Umbilical cord (tissue), 2 donors: ENCODE measurements around the gene STARD3NL. TPM values are rescaled to one million over a fixed set of nuclear protein-coding genes. Genes with fewer than 3 reads are reported as not detected.
"Not testable (repeated sequence)": the region's sequence is repeated elsewhere in the genome, so short reads cannot be mapped to it uniquely, and the experiment has no call there.

ENCODE experiments used
- DNase-seq: peaks from one replicate; pipeline ENCODE4 v3.0.0-alpha.2; 2015; ENCODE audit warnings: low spot score
- total RNA-seq: library from RNA; depleted of rRNA; stranded (reverse); fragments of >200 nt; gene quantifications from one replicate; pipeline ENCODE4 v1.2.3, GENCODE V29; 2014; ENCODE audit warnings: low replicate concordance; ENCODE audit not compliant: insufficient read depth

STARD3NL gene
- total RNA-seq, 1 donor from 2014 or later = 63.3 TPM

- DNase-seq = peak; percentile 57
Observed at GRCh38 chr7:38222481-38223096, 44.5 kb downstream of the STARD3NL start.

- DNase-seq = no peak
Observed at GRCh38 chr7:38223306-38223705, 45.3 kb downstream of the STARD3NL start.

- no peak for DNase-seq
Observed at GRCh38 chr7:38224392-38224791, 46.3 kb downstream of the STARD3NL start.

GRCh38 chr7:38229386-38229785 lies 51.3 kb downstream of the STARD3NL start:
- DNase-seq = peak; percentile 6

- no peak for DNase-seq
Observed at GRCh38 chr7:38229884-38230642, 52.0 kb downstream of the STARD3NL start.

- no peak for DNase-seq
Observed at GRCh38 chr7:38232502-38233366, 54.7 kb downstream of the STARD3NL start.

- DNase-seq = not testable (repeated sequence)
Observed at GRCh38 chr7:38234759-38235158, 56.7 kb downstream of the STARD3NL start.

GRCh38 chr7:38235606-38236005 lies 57.6 kb downstream of the STARD3NL start:
- DNase-seq = no peak

- DNase-seq = not testable (repeated sequence)
Observed at GRCh38 chr7:38239129-38239528, 61.1 kb downstream of the STARD3NL start.

GRCh38 chr7:38241071-38241470 lies 63.0 kb downstream of the STARD3NL start:
- no peak for DNase-seq

GRCh38 chr7:38242814-38243213 lies 64.8 kb downstream of the STARD3NL start:
- no peak for DNase-seq

GRCh38 chr7:38243345-38243744 lies 65.3 kb downstream of the STARD3NL start:
- DNase-seq = peak; percentile 16

GRCh38 chr7:38244516-38244915 lies 66.5 kb downstream of the STARD3NL start:
- no peak for DNase-seq

- DNase-seq = no peak
Observed at GRCh38 chr7:38245409-38245977, 67.4 kb downstream of the STARD3NL start.

- no peak for DNase-seq
Observed at GRCh38 chr7:38248069-38248567, 70.1 kb downstream of the STARD3NL start.

GRCh38 chr7:38249849-38250248 lies 71.8 kb downstream of the STARD3NL start:
- not testable (repeated sequence) for DNase-seq

GRCh38 chr7:38257350-38257677 lies 79.3 kb downstream of the STARD3NL start:
- DNase-seq = no peak

- not testable (repeated sequence) for DNase-seq
Observed at GRCh38 chr7:38259157-38259556, 81.1 kb downstream of the STARD3NL start.

GRCh38 chr7:38261601-38262000 lies 83.6 kb downstream of the STARD3NL start:
- DNase-seq = not testable (repeated sequence)

GRCh38 chr7:38262026-38262425 lies 84.0 kb downstream of the STARD3NL start:
- DNase-seq = not testable (repeated sequence)

- DNase-seq = no peak
Observed at GRCh38 chr7:38262545-38262944, 84.5 kb downstream of the STARD3NL start.

- DNase-seq = peak; percentile 13
Observed at GRCh38 chr7:38263274-38263673, 85.2 kb downstream of the STARD3NL start.
